WI38 (cell line): ENCODE data around the gene SPTLC3.

Source experiments
- H3K4me3 ChIP-seq: 2 replicates; pipeline ENCODE4 v1.5.1; 2011; ENCODE audit warnings: low read depth, mild to moderate bottlenecking, control low read depth, low read length
- TF ChIP-seq, protein P1 (sequence below): IDR thresholded peaks from 2 replicates; pipeline ENCODE4 v1.5.1; 2012; ENCODE audit warnings: low read depth, mild to moderate bottlenecking, control low read depth, low read length

The SPTLC3 gene

DNA sequence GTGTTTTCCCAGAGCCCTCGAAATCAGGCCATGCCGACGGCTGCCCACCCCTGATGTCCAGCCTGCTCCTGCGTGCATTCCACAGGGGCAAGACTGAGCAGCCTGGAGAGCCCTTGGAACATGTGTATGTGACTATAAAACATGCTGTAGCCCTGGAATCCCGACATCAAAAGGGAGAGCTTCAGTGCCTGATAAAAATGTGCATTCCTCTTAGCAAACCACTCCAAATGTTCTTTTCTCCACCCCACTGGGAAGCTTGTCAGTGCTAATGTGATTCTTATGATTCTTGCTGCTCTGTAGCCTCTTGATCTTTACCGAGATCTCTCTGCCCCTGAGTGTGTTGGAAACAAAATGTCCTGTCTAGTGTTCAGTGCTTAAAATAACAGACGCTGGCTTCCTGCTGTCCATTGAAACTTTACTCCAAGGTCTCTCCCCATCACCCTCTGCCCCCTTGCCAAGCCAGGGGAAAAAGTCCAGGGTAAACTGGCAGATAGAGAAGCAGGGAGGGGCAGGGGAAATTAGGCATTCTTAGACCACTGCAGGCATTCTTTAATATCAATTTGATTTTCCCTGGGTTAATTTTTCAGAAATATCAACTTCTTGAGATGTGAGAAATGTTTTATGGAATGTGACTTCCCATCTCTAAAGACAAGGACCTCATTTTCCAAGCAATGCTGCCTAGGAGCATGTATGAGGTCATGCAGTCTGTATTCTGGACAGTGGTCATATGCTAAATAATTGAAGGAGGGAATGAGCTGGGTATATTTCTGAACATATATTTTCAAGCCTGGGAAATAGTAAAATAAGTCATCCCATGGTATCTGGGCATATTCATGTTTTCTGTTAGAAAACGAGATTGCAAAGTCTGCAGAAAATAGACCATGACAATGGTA, 138.5 kb downstream of the SPTLC3 start:
- H3K4me3 ChIP-seq, result no peak overlapping the region
- TF ChIP-seq, protein P1, sequence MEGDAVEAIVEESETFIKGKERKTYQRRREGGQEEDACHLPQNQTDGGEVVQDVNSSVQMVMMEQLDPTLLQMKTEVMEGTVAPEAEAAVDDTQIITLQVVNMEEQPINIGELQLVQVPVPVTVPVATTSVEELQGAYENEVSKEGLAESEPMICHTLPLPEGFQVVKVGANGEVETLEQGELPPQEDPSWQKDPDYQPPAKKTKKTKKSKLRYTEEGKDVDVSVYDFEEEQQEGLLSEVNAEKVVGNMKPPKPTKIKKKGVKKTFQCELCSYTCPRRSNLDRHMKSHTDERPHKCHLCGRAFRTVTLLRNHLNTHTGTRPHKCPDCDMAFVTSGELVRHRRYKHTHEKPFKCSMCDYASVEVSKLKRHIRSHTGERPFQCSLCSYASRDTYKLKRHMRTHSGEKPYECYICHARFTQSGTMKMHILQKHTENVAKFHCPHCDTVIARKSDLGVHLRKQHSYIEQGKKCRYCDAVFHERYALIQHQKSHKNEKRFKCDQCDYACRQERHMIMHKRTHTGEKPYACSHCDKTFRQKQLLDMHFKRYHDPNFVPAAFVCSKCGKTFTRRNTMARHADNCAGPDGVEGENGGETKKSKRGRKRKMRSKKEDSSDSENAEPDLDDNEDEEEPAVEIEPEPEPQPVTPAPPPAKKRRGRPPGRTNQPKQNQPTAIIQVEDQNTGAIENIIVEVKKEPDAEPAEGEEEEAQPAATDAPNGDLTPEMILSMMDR, result no peak

DNA sequence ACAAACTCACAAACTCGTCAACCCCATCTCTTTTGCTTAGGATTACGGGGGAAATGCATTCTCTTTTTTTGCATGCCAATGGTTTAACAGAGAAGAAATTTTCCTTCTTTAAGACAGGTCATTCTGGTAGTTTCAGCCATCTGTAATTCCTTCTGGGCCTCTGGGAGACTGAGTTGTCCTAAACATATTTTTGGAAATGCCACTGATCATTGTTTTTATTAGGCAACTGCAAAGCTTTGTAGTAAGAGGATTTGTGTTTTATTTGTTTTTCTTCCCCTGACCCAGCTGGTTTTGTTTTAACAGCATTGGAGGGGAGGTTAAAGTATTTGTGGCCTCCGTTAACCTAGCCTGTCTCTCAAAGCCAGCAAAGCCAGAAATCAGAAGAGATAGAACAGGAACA, 139.2 kb downstream of the SPTLC3 start:
- no peak overlapping the region for H3K4me3 ChIP-seq
- TF ChIP-seq, protein P1, result no peak

DNA sequence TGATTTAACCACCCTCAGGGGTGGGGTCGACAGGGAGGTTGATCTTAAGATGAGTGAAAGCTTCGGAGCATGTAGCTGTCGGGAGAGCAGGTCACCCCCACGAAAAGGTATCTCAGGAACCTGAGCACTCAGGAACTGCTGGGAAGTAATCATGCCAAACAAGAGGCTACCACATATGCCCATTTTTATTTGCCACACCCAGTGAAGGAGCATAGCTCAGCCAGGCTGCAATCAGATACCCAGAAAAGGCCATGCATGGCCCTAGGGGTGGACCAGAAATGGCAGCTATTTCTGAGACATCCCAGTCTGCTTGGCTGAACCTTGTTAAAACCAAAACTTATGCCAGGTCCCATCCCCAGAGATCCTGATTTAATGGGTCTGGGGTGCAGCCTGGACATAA, 139.6 kb downstream of the SPTLC3 start:
- TF ChIP-seq, protein P1, result no peak
- H3K4me3 ChIP-seq, result no peak overlapping the region

DNA sequence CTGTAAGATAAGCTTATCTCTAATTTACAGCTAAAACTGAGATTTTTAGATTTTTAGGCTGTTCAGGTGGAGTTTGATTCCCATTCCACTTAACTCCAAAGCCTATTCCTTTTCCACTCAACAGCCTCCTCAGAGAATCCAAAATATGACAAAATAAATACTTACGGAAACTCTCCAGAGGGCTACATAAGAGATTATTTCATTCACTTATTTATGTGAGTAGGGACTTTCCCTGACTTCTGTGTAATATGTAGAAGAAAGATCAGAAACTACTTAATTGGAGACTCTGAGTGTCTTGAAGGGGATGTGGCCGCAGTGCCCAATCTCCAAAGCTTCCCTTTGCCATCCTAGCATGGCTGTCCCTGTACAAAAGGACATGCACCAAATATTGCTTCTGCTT, 140.2 kb downstream of the SPTLC3 start:
- no peak overlapping the region for H3K4me3 ChIP-seq
- TF ChIP-seq, protein P1, result no peak

DNA sequence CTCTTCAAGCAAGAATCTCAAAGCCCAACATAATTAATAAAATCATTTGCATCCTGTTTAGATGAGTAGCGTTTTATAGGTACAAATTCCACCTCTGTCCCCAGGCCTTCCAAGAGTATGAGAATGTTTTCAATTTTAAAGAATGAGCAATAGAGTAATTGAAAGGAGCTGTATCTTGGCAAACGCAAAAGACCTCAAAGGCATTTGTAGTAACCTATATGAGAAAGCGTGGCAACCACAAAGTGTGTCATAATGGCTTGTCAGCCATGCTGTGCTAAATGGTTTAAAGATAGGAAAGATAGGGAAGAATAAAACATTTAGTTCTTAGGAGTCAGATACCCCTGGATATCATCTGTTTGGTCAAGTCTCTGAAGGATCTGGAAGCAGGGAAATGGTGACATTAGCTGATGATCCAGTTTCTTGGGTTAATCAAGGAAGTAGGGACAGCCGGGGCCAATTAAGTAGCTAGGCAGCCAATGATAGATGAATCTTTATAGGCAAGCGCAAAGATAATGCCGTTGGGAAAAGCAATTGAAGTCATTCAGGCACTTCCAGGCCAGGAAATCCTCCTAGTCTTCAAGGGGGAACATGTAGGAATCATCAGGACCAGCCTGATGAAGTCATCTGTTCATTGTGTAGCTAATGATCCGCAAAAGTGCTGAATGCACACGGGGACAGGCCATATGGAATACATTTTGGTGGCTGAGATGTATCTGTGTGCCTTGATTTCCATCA, 140.8 kb downstream of the SPTLC3 start:
- TF ChIP-seq, protein P1, result no peak

DNA sequence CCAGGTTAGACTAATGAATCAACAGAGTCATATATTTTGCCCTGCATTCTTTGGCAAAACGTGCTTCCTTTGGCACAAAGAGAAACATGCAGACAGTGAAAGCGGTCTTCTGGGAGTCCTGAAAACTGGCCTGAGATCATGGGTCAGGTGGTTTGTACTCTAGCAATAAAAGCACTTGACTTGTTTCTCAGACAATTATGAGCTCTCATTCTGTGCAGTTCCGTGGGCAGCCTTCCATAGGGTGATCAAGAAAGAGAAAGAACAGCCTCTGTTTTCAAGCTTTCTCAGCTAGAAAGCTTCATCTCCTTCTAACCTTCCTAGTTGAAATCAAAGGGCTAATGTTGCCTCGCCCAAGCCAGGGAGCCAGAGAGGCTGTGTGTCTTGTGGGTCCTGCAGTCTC, 149.6 kb downstream of the SPTLC3 start:
- H3K4me3 ChIP-seq, result no peak overlapping the region
- TF ChIP-seq, protein P1, result no peak

More for the DNA sequence above, 140.8 kb downstream of the SPTLC3 start:
- no peak overlapping the region for H3K4me3 ChIP-seq

DNA sequence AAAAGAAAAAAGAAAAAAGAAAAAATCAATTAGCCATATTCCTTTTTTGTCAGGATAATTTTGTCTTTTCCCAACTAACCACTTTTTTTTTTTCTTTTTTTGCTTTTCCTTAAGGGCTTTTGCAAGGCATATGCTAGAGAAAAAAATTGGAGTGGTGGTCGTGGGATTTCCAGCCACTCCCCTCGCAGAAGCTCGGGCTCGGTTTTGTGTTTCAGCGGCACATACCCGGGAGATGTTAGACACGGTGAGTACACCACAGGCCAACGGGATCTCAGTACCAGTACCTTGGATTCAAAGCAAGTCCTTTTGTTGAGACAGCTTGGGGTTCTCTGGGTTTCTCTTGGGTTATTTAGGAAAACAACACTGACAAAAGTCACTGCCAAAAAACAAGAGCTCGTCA, 151.1 kb downstream of the SPTLC3 start:
- TF ChIP-seq, protein P1, result no peak
- no peak overlapping the region for H3K4me3 ChIP-seq
